H1 (cell line): ENCODE data around the gene NKIRAS2.

Source experiments
- CTCF ChIP-seq, 3 experiments: IDR thresholded peaks; 1 replicate in 2 of 3; 2 replicates in 1 of 3; pipeline versions ENCODE4 v1.5.1 to v1.6.1; 2011; ENCODE audit warnings: low read length in 3 of 3, mild to moderate bottlenecking in 3 of 3, inconsistent platforms in 2 of 3, low read depth in 1 of 3, moderate library complexity in 1 of 3; ENCODE audit not compliant: insufficient read depth in 1 of 3; ENCODE audit errors: control extremely low read depth in 1 of 3
- POLR2AphosphoS5 ChIP-seq: IDR thresholded peaks from 2 replicates; pipeline ENCODE4 v1.6.1; 2011; ENCODE audit warnings: low read depth, low read length
- SIRT6 ChIP-seq: IDR thresholded peaks from one replicate; pipeline ENCODE4 v1.7.1; 2012; ENCODE audit warnings: low read length, inconsistent platforms

- no peak for TF ChIP-seq POLR2AphosphoS5
- no peak for TF ChIP-seq CTCF (IDR thresholded peaks at IDR 0.05; ENCODE audit: control extremely low read depth in 1 of 3, insufficient read depth in 1 of 3, low read depth in 1 of 3, low read length in 3 of 3)
- no peak for TF ChIP-seq SIRT6
These were observed 30.0 kb downstream of the NKIRAS2 start for GRCh38 chr17:42049834-42050392.
